GM10248 (cell line): ENCODE results near the gene ZNF569.
A peak's percentile ranks its signal among the peaks of the same experiment; 100 is the strongest.
"Not testable (repeated sequence)": the region's sequence is repeated elsewhere in the genome, so short reads cannot be mapped to it uniquely, and the experiment has no call there.

Experiments used
- CTCF ChIA-PET: fragments of 300-600 bp; sonication (Branson Sonifier 250); formaldehyde crosslinking; extraction: SDS; loops from one replicate; lab custom pipeline; 2021; ENCODE audit warnings: antibody characterized with exemption; lab: Yijun Ruan, JAX
- POLR2A ChIA-PET: fragments of 350-650 bp; sonication (Branson Sonifier 250); formaldehyde crosslinking; extraction: SDS; loops from one replicate; lab custom pipeline; 2020; ENCODE audit warnings: antibody characterized with exemption; lab: Yijun Ruan, JAX
- DNase-seq: peaks from one replicate; pipeline ENCODE4 v3.0.0; 2012; ENCODE audit errors: extremely low spot score
- TF ChIP-seq, protein P1 (sequence below): IDR thresholded peaks from 2 replicates; pipeline ENCODE4 v1.5.1; 2012; ENCODE audit warnings: mild to moderate bottlenecking, low read depth; ENCODE audit errors: extremely low read depth, missing control alignments, control extremely low read depth

Gene ZNF569

DNA sequence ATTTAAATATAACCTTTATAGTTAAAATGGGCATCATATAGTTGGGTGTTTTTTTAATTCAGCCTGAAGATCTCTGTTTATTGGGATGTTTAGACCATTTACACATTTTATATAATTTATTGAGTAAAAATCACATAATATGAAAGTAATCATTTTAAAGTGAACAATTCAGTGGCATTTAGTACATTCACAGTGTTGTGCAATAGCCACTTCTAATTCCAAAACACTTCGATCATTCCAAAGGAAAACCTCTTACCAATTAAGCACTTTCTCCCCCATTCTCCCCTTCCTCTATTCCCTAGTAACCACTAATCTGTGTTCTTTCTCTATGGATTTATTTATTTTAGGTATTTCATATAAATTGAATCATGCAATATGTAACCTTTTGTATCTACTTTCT lies 66.2 kb downstream of the ZNF569 start:
- CTCF ChIA-PET, result no interaction called here
- TF ChIP-seq, protein P1, sequence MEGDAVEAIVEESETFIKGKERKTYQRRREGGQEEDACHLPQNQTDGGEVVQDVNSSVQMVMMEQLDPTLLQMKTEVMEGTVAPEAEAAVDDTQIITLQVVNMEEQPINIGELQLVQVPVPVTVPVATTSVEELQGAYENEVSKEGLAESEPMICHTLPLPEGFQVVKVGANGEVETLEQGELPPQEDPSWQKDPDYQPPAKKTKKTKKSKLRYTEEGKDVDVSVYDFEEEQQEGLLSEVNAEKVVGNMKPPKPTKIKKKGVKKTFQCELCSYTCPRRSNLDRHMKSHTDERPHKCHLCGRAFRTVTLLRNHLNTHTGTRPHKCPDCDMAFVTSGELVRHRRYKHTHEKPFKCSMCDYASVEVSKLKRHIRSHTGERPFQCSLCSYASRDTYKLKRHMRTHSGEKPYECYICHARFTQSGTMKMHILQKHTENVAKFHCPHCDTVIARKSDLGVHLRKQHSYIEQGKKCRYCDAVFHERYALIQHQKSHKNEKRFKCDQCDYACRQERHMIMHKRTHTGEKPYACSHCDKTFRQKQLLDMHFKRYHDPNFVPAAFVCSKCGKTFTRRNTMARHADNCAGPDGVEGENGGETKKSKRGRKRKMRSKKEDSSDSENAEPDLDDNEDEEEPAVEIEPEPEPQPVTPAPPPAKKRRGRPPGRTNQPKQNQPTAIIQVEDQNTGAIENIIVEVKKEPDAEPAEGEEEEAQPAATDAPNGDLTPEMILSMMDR, result no peak
- DNase-seq, result no peak
- POLR2A ChIA-PET, result no interaction called here

DNA sequence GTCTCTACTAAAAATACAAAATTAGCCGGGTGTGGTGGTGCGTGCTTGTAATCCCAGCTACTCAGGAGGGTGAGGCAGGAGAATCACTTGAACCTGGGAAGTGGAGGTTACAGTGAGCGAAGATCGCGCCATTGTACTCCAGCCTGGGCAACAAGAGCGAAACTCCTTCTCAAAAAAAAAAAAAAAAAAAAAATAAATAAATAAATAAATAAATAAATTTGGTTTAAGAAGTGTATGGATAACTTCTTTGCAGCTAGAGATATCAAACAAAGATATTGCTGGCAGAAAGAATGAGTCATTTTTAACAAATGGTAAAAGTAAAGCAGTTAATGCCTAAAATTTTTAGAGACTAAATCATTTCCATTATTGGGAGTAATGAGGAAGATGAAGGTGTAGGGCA lies 75.8 kb downstream of the ZNF569 start:
- DNase-seq, CTCF ChIA-PET, POLR2A ChIA-PET: not testable (repeated sequence)

DNA sequence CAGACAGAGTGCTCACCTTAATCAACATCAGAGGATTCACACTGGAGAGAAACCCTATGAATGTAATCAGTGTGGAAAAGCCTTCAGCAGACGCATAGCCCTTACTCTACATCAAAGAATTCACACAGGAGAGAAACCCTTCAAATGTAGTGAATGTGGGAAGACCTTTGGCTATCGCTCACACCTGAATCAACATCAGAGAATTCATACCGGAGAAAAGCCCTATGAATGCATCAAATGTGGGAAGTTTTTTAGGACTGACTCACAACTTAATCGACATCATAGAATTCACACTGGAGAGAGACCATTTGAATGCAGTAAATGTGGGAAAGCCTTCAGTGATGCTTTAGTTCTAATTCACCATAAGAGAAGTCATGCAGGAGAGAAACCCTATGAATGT lies 78.0 kb downstream of the ZNF569 start:
- no peak for DNase-seq
- ChIA-PET CTCF (no interaction called here), POLR2A (no interaction called here)
- TF ChIP-seq, protein P1, result no peak

DNA sequence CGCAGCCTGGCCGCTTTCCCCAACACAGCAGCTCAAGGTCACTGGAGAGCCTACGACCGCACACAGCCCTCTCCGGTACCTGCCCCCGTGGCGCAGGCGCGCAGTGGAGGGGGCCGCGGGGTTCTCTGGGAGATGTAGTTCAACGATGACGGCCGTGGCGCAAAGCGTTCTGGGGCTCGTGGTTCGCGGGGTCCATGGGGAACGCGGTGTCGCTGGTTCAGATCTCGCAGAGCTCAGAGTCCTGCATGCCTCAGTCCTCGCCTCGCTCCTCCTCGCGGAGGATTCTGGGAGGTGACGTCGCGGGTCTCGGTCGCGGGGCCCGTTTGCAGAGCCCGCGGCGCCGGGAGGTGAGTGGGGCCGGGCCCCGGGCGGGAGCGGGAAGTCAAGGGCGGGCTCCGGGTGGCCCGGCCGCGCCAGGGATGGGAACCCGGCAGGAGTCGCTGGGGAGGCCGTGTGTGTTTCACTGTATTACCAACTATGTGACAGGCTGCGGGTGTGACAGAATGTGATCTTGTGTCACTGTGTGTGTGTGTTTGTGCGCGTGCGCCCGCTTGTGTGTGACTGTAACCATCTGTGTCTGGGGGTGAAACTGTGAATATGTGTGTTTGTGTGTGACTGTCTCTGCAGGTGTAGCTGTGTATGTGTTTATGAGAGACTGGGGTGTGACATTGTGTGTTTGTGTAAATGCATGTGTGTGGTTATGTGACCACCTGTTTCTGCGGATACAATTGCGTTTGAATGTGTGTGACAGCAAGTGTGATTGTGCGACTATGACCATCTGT lies 96.2 kb downstream of the ZNF569 start, which contains the start of gene ZNF527:
Gene ZNF527 (plus strand): TSS at position 220 of the 782 bp plus-strand sequence. CDS start 3,100 bp downstream, outside the sequence.
- DNase-seq, result peak; percentile 96
- CTCF ChIA-PET, result interaction anchor here (1.0 to 1.7 kb wide), 3 partner anchors 25 to 96 kb away, joined by 3 to 4 read pairs (median 3); partner anchors contain the start of gene ZNF569
- TF ChIP-seq, protein P1, result no peak

DNA sequence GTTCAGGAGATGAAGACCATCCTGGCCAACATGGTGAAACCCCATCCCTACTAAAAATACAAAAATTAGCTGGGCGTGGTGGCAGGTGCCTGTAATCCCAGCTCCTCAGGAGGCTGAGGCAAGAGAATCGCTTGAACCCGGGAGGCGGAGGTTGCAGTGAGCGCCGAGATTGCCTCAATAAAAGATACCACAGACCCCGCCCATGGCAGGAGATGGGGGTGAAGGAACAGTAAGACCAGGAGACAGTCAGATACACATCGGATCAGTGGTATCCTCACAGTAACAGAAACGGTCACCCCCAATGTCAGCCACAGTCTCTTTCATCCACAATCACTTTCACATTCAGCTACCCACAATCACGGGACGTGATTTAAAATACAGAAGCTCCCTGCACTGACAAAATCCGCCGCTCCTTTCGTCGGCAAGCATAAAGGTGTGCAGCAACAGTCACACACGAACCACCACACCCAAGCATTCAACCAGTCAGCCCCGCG lies 96.8 kb downstream of the ZNF569 start:
- DNase-seq, result not testable (repeated sequence)
- ChIA-PET CTCF (interaction anchor here (1.0 to 1.7 kb wide), 3 partner anchors 25 to 97 kb away, joined by 3 to 4 read pairs (median 3); partner anchors contain the start of gene ZNF569), POLR2A (interaction anchor here (1.0 to 1.4 kb wide), 5 partner anchors 36 to 1156 kb away, joined by 3 to 7 read pairs (median 3); partner anchors contain the start of genes ZNF146, ZNF540, ZNF565 and ZNF571)

More for the DNA sequence above, 96.2 kb downstream of the ZNF569 start, which contains the start of gene ZNF527:
- POLR2A ChIA-PET, result interaction anchor here (0.6 to 1.4 kb wide), 6 partner anchors 37 to 1156 kb away, joined by 3 to 7 read pairs (median 3); partner anchors contain the start of genes ZNF146, ZNF540, ZNF565 and ZNF571

DNA sequence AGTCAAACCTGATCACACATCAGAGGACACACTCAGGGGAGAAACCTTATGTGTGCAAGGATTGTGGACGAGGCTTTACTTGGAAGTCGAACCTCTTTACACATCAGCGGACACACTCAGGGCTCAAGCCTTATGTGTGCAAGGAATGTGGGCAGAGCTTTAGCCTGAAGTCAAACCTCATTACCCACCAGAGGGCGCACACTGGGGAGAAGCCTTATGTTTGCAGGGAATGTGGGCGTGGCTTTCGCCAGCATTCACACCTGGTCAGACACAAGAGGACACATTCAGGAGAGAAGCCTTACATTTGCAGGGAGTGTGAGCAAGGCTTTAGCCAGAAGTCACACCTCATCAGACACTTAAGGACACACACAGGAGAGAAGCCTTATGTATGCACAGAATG lies 104.5 kb downstream of the ZNF569 start:
- POLR2A ChIA-PET, result no interaction called here
- DNase-seq, result no peak
- CTCF ChIA-PET, result no interaction called here
- TF ChIP-seq, protein P1, result no peak

DNA sequence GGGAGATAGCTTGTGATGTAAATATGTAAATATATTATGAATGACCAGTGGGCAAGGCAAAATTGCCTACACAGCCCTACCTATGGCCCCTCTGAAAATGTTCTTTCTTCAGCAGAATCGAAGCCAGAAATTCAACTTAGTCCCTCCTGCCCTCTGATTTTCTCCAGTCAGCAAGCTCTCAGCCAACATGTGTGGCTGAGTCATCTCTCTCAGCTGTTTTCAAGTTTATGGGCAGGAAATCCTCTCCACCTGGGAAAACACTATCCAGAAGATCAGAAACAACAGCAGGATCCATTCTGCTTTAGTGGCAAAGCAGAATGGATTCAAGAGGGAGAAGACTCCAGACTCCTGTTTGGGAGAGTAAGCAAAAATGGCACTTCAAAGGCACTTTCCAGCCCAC lies 105.2 kb downstream of the ZNF569 start:
- DNase-seq, result no peak
- TF ChIP-seq, protein P1, result no peak
- ChIA-PET CTCF (no interaction called here), POLR2A (no interaction called here)
